SIG-M5 (cell line): ENCODE data around the gene ZNF532.
"Not testable (repeated sequence)": the region's sequence is repeated elsewhere in the genome, so short reads cannot be mapped to it uniquely, and the experiment has no call there.

Experiments
- DNase-seq: peaks from one replicate; lab custom pipeline; 2025; lab: John Stamatoyannopoulos, UW

The ZNF532 gene

DNA sequence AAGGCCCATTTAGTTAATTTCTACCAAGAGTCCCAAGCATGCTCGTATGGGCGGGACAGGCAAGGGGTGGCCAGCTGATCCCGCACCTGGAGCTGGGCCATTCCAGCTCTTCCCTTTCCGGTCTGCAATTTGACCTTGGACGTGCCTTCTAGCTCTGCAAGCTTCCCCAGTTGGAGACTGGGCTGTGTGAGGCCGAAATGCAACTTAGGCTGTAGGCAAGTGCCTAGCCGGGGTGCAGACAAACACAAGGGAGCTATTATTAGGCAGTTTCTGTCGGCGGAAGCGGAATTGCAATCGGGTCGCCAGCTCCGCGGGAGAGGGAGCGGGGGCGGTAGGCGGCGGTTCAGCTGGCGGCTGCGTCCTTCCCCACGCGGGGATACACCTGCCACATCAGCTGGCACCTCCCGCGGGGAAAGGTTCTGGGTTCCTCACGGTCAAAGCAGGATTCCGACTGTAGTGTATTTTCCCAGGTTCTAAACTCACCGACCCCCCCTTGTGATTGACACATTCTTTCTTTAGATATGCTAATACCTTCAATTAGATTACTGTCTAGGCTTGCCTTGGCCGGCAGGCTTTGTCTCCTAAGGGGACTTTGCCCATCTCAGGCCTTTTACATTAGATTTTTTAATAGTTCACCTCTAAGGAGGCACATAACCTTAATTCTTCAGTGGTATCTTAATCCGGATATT lies 17.1 kb upstream of the ZNF532 start:
- no peak for DNase-seq

DNA sequence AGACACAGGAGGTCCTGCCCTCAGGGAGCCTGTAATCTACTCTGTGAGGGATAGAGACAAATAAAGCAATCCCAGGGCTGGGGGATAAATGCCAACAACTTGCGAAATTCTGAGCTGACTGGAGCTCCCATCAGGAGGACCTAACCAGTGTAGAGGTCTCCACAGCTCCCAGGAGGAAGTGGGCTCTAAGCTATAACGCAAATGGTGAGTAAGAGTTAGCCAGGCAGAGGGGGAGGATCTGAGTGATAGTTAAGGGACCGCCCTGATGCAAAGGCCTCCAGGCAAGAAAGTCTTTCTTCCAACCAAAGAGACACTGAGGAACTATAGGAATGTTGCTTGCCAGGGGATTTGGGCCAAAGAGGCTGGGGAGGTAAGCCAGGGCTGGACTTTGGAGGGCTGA lies 16.0 kb upstream of the ZNF532 start:
- DNase-seq, result no peak

DNA sequence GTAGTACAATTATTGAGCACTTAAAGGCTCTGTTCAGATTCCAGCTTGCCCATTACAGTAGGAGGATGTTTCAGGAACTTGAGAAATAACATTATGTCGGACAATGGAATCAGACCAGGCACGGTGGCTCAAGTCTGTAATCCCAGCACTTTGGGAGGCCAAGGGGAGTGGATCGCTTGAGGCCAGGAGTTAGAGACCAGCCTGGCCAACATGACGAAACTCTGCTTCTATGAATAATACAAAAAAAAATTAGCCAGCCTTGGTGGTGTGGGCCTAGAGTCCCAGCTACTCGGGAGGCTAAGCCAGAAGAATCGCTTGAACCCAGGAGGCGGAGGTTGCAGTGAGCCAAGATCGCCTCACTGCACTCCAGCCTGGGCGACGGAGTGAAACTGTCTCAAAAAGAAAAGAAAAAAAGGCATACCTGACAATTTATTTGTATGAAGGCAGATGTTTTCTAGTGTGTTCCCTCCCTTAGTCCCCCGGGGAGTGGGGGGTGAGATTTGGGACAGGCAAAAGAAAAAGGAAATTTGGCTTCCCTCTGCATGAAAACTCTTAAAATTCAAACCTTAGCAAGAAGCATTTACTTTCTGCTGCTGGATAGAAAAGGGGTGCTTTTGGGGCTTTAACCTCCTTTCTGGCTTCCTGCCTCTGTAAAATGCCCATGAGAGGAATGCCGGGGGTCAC lies 13.7 kb upstream of the ZNF532 start:
- no peak for DNase-seq

DNA sequence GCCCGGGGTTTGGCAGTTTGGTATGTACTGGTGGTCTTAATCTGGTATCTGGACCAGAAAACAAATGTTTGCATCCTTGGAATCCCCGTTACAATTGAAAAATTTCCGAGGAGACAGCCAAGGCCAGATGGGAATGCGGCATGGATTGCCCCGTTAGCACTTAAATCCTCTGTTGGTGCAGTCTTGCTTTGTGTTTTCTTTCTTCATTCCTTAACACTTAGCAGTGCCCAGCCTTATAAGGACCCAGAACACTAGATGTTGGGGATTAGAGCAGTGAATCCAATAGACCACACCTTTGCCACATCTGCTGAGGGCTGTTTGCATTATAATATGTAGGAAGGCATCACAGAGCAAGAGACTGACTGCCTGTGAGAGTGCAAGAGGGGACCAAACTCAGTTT lies 12.8 kb upstream of the ZNF532 start:
- DNase-seq, result no peak

DNA sequence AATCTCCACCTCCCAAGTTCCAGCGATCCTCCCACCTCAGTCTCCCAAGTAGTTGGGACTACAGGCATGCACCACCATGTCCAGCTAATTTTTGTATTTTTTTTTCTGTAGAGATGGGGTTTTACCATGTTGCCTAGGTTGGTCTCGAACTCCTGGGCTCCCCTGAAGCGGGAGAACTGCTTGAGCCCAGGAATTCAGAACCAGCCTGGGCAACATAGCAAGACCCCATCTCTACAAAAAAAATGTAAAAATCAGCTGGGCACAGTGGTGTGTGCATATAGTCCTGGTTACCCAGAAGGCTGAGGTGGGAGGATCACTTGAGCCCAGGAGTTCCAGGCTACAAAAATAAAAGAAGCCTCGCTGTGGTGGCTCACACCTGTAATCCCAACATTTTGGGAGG lies 12.0 kb upstream of the ZNF532 start:
- no peak for DNase-seq

DNA sequence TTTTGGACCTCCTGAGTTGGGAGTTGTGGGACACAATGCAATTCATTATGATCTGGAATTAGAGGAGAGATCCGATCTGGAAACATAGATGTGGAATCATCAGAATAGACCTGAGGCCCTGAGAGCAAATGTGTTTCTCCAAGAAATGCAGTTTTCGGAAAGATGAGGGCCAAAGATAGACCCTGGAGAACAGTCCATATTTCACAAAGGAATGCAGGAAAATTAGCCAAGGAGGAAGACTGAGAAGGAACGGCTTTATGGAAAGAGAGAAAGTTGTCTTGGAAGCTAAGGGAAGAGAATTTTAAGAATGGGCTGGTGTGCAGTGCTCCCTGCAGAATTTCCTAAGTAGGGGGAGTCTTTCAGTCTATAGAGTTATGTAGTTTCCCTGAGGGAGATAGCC lies 11.1 kb upstream of the ZNF532 start:
- no peak for DNase-seq

DNA sequence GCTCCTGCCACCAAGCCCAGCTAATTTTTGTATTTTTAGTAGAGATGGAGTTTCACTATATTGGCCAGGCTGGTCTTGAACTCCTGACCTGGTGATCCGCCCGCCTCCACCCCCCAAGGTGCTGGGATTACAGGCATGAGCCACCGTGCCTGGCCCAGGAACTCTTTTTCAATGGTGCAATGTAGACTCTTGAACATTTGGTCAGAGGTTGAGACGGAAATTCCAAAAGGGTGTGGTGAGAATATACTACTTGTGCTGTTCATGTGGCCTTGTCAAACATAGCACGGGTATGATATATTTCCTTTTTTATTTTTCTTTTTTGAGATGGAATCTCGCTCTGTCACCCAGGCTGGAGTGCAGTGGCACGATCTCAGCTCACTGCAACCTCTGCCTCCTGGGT lies 9.2 kb upstream of the ZNF532 start:
- not testable (repeated sequence) for DNase-seq

DNA sequence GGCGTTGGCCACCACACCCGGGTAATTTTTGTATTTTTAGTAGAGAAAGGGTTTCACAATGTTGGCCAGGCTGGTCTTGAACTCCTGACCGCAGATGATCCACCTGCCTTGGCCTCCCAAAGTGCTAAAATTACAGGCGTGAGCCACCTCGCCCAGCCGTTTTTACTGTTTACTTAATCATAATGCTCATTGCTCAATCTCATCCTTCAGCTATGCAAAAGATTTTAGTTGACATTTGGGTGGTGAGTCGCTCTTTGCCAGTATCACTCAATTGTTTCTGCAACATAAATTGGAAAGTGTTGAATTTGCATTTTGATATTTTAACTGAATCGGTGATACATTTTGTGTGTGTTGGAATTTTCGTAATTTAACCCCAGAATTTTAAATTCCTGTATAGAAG lies 7.8 kb upstream of the ZNF532 start:
- no peak for DNase-seq

DNA sequence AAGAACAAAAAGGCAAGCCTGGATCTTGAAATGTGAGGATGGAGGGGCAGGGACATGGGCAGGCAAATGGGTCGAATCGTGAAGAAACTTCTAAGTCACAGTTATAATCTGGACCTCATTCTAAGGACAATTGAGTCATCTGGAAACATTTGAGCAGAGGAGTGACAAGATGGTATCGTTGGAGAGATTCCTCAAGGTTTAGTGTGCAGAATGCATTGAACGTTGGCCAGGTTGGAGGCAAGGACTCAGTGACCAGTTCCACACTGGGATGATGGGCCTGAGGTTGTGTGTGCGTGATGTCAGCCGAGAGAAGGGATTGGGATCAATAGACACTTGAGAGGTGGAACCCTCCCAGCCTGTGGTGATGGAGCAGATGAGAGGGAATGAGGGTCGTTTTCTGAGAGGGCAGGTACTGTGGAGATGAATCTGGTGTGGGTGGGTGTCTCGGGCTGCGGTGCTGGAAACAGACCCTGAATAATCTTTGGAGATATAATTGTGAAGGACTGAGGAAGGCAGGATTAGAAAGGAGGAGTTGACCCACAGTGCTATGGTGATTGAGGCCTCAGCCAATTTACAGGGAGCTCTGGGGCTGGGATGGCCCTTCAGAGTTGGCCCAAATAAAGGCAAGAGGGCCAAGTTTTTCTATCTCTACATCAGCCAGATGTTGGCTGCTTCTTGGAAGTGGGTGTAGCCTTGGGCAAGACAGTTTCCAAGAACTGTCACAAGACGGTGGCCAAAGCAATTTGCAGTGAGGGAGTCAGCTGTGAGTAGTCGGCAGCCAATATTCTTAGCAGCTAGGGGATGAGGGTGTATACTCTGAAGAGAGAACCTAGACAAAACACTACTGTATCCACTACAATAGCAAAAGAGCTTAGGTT lies 5.8 kb upstream of the ZNF532 start:
- no peak for DNase-seq

DNA sequence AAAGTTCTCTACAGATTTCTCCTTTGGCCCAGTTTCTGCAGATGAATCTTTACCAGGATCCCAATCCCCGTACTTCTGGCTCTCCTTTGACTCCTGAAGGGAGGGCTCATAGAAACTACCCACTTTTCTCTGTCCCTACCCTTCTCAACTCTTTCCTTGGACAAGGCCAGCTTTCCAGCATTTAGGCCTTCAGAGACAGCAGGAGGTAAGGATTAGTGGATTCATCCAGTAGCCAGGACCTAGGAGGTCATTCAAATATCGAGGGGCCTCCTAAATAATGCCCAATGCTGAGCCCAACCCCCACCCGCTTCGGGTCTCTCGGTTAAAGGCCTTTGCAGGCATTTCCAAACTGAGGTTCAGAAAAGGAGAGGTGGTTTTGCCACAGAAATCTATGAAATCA lies 4.8 kb upstream of the ZNF532 start:
- no peak for DNase-seq

DNA sequence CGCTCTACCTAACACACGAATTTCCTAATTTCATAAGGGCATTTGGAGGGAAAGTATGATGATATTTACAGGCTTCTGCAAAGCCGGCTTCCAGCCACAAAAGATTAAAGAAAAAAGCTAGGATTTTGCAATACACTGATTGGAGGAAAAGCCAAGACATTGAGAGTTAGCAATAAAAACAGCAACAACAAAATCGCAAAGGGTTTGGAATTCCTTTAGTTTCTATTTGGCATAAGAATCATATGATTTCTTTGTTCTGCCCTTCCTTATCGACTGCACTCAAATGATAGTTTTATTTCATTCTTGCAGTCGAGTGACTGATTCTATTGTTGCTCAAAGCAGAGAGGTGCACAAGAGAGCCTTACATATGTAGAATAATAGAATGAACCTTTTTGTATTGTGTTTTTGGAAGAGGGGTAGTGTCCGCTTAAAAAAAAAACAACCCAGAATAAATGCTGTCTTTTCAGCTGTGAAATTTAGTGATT lies 3.9 kb upstream of the ZNF532 start:
- DNase-seq, result no peak

DNA sequence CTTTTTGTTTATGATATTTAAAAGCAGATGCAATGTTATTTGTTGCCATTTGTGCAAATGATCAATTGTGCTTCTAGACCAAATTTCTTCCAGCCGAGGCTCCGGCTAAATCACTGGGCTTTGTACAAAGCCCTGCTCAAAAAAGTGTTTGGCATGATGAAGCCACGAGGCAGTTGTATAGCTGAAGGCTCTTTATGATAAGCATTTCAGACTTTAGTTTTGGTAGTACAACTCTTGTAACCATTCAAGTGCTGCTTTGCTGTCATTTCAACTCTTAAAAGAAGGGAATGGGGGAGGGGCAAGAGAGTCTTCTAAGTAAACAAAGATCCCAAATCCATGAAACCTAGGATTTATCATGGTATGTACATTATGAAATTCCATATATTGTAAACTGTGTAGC lies 3.3 kb upstream of the ZNF532 start:
- no peak for DNase-seq

DNA sequence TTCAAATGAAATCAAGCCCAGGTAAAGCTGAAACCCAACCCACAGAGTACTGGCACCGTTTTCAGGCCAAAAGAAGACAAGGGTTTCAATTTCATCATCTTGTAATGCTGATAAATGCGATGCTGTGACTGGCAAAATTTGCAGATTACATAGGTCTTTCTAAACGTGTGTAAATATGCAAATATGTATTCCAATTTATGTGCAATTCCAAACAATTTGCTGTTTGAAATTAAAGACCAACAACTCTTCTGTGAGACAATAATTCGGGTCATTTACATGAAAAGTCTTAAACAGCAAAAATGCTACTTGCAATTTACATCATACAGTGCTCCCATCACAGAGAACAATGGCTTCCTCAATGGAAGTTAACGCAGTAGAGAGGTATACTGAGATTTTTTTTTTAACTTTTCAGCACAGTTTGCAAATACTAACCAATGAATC lies 2.8 kb upstream of the ZNF532 start:
- DNase-seq, result no peak

DNA sequence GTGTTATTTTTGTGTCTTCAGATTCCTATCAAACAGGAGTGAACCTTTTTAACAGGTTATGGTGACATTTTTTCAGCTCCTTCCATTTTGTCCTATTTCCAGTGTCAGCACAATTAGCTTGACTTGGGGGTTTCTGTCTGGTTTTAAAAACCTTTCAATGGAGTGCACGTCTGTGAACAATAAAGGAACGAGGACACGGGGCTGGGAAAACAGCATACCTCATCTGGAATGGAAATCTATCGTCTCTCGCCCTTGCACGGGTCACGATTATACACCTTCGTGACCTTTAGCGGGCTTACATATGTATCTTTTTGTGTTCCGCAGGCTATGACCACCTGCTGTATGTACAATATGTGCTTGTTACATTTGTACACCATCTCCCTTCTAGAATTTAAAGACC lies 2.3 kb upstream of the ZNF532 start:
- DNase-seq, result no peak

DNA sequence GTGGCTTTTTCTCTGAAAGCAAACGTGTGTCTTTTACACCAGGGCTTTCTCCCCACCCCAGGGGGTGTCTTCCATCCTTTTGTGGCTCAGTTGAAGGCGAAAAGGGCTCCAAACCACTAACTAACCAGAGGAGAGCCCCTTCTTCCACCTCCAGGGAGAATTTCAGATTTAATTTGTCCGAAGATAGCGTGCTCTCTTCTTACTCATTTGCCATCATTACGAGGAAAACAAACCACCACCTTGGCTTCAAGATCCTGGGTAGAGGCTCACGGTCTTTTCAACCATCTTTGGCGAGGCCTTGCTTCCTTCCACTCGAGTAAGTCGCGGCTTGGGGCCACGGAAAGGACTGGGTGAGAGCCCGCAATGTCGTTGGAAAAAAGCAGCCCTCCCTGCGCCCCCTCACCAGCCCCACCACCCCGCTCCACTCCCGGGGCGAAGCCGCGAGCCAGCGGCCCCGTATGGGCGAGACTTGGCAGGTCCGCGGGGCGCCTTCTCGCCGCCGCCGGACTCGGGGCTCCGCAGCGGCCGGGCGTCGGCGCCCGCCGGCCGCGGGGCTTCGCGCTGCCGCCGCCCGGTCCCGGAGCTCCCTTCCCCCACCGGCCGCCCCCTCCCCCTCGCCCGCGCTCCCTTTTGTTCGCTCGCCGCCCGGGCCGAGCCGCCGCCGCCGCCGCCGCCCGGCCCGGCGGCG lies 1.7 kb upstream of the ZNF532 start:
- no peak for DNase-seq

DNA sequence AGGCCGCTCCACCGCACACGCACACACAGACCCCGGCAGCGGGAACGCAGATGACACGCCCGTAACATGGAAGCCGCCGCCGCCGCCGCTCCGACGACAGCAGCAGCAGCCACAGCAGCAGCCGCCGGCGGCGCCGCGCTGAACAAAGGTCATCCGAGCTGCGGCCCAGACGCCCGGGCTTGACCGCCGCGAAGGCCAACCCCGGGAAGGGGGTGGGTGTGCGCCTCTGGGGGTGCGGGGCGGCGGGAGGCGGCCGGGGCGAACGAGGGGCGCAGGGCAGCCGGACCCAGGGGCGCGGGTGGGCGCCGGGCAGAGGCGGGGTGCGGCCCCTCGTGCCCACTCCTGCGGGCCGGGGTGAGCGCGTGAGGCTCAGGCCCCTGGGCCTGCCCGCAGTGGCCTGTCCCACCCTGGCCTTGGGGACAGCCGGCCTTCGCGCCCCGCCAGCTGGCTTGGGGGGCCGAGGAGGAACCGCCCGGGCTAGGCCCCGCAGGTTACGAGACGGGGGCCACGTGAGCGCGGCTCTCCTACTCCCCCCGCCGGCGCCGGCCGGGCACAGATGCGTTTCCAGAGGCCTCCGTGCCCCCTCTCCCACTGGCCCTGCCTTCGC lies 1.0 kb upstream of the ZNF532 start:
- no peak for DNase-seq

DNA sequence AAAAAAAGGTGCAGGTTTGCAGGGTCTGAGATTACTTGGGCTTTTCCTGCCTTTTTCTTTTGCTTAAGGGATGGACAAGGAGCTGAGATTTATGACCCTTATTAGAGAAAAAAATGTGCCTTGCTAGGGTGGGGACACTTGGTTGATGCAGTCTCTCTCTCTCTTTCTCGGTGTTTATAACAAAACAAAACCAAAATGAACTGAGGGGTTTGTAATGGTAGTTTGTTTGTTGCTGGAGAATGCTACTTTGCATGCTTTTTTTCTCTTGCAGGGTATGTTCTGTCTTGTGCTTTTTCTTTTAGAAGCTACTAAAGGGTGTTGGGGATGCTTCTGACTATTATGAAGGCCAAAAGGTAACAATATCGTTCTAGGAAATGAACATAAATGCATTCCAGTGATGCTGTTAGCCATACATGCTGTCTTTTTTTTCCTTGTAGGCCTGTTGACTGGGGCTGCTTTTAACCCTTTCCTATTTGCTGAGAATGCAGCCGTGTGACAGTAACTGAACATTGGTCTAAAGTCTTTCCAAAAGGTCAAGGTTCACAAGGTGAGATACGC lies 435 bp downstream of the ZNF532 start:
- no peak for DNase-seq

DNA sequence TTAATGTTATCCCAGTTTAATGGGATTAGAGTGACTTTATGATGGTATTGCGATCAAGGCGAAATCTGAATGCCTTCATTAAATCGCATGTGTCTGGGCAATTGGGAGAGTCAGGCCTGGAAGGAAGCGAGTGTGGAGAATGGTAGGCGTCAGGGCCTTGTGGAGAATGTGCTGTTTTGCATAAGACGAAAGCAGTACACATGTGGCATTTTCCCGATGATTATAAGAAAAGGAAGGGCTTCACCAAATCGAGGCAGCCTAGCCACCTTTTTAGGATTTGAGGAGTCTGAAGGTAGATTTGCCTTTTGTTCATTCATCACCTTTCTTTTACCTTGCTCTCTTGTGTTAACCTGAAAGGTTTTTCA lies 1.0 kb downstream of the ZNF532 start:
- DNase-seq, result no peak

DNA sequence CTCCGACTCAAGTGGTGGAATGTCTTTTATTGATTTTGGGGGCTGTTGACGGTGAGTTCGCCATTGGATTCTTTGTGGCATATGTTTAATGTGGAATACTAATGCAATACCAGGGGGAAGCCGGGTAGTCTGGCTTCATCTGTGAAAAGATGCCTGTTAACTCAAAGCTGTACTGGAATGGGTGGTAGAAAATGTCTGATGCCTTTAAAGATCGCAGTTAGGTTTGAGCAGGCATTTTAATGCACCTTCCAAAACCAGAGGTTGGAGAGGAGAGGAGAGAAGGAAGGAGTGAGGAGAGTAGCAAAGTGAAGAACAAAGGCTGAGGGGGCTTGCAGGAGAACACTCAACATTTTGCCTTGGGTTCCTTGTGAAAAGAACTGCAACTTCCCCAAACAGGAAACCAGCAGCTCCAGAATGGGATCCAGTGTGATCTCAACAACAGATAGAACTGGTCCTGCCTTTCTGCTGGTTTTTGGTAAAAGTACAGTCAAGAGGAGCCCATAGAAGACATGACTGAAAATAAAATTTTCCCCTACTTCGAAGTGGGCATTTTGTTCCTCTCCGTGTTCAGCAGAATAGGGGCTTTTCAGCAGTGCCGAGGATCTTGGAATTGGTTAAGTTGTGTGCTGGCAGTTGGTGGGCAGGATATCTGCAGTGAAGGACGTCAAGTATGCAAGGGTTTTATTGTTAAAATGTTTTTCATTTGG lies 1.5 kb downstream of the ZNF532 start:
- no peak for DNase-seq

DNA sequence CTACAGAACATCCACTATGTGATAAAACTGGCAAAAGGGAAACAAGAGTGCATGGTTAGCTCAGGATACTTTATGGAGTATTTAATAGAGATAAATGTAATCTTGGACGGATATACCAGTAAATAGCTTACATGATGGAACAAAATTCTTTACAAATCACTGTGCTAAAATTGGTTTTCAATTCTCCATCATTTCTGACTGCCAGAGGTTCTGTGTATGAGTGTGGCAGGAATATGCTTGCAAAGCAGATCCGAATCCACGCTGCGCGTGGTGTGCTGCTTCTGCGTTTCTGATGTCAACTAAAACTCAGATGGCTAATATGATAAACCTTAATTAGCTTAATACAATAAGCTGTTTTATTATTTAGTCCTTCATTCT lies 2.1 kb downstream of the ZNF532 start:
- DNase-seq, result no peak
